PC-3 (cell line): ENCODE results near the gene USP32.

ENCODE experiments used
- CTCF ChIP-seq: fragments of 300-600 bp; sonication (generic); conservative IDR thresholded peaks from 2 replicates; pipeline ENCODE4 v1.5.1; 2017; ENCODE audit warnings: antibody characterized with exemption, low read depth, mild to moderate bottlenecking, low read length
- EZH2 ChIP-seq: fragments of 300-600 bp; sonication (generic); IDR thresholded peaks from one replicate; pipeline ENCODE4 v1.6.1; 2017; ENCODE audit warnings: antibody characterized with exemption, mild to moderate bottlenecking, low read length; ENCODE audit not compliant: unreplicated experiment
- EZH2phosphoT487 ChIP-seq: fragments of 300-600 bp; sonication (generic); IDR thresholded peaks from 2 replicates; pipeline ENCODE4 v1.6.1; 2018; ENCODE audit warnings: mild to moderate bottlenecking, antibody characterized with exemption, low read length, borderline replicate concordance

DNA sequence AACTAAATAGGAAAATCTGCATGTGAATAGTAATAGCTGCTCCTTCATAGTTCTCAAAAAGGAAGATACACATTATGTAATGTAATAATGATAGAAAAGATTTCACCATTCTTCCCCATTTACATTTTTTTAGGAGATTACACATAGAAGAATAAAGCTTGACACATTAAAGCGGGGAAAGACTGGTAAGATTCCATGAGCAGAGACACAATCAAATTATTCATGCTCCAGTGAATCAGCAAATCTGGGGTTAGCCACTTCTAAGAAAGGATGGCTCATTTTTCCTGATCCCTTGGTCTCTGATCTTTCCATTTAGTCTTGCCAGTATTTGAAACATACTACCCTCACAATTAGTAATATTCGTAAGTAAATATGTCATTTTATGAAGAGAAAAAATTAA lies 160.2 kb downstream of the USP32 start:
- TF ChIP-seq CTCF: no peak
- no peak for TF ChIP-seq EZH2
- TF ChIP-seq EZH2phosphoT487: no peak
